ENCODE data around the gene FARP2.
"Not testable (repeated sequence)": the region's sequence is repeated elsewhere in the genome, so short reads cannot be mapped to it uniquely, and the experiment has no call there.

FARP2 gene

GRCh38 chr2:241491549-241492173, 135.6 kb downstream of the FARP2 start:
- no peak for DNase-seq

GRCh38 chr2:241492174-241492565, 136.1 kb downstream of the FARP2 start:
- no peak for DNase-seq

- no peak for DNase-seq
Observed at GRCh38 chr2:241493092-241493491, 137.0 kb downstream of the FARP2 start.

- no peak for DNase-seq
Observed at GRCh38 chr2:241494311-241494908, 138.3 kb downstream of the FARP2 start.

- no peak for DNase-seq
Observed at GRCh38 chr2:241495172-241496002, 139.3 kb downstream of the FARP2 start.

- DNase-seq = no peak
Observed at GRCh38 chr2:241496003-241496707, 140.1 kb downstream of the FARP2 start.

- no peak for DNase-seq
Observed at GRCh38 chr2:241496904-241497877, 141.1 kb downstream of the FARP2 start.

GRCh38 chr2:241498115-241499070, 142.3 kb downstream of the FARP2 start:
- no peak for DNase-seq

- DNase-seq = no peak
Observed at GRCh38 chr2:241499146-241499965, 143.3 kb downstream of the FARP2 start.

GRCh38 chr2:241500016-241500415, 143.9 kb downstream of the FARP2 start:
- DNase-seq = no peak

- DNase-seq = no peak
Observed at GRCh38 chr2:241500431-241500975, 144.4 kb downstream of the FARP2 start.

- DNase-seq = no peak
Observed at GRCh38 chr2:241501099-241501541, 145.0 kb downstream of the FARP2 start.

GRCh38 chr2:241501551-241501950, 145.5 kb downstream of the FARP2 start:
- no peak for DNase-seq

- DNase-seq = no peak
Observed at GRCh38 chr2:241502281-241502680, 146.2 kb downstream of the FARP2 start.

GRCh38 chr2:241503776-241504392, 147.8 kb downstream of the FARP2 start:
- DNase-seq = no peak

- DNase-seq = no peak
Observed at GRCh38 chr2:241505086-241505780, 149.1 kb downstream of the FARP2 start.

- DNase-seq = no peak
Observed at GRCh38 chr2:241505781-241506201, 149.7 kb downstream of the FARP2 start.

- DNase-seq = not testable (repeated sequence)
Observed at GRCh38 chr2:241506317-241506716, 150.2 kb downstream of the FARP2 start.

Data from GDM1 (cell line).